Jurkat, Clone E6-1 (cell line): ENCODE results near the gene KPNA1. TPM values are rescaled to one million over a fixed set of nuclear protein-coding genes. Genes with fewer than 3 reads are reported as not detected.

ENCODE experiments used
- DNase-seq: peaks from one replicate; pipeline ENCODE4 v3.0.0-alpha.2; 2011; ENCODE audit warnings: low read depth, low spot score
- H3K4me3 ChIP-seq: 2 replicates; pipeline ENCODE4 v1.5.1; 2011; ENCODE audit warnings: mild to moderate bottlenecking, low read length, control low read depth, moderate library complexity
- polyA plus RNA-seq: library from polyadenylated mRNA; unstranded; fragments of >200 nt; gene quantifications from one replicate; pipeline ENCODE4 v1.2.1, GENCODE V29; 2012; ENCODE audit warnings: missing spikeins; ENCODE audit not compliant: insufficient read length, insufficient read depth

KPNA1 gene
- 44.7 TPM for polyA plus RNA-seq

DNA sequence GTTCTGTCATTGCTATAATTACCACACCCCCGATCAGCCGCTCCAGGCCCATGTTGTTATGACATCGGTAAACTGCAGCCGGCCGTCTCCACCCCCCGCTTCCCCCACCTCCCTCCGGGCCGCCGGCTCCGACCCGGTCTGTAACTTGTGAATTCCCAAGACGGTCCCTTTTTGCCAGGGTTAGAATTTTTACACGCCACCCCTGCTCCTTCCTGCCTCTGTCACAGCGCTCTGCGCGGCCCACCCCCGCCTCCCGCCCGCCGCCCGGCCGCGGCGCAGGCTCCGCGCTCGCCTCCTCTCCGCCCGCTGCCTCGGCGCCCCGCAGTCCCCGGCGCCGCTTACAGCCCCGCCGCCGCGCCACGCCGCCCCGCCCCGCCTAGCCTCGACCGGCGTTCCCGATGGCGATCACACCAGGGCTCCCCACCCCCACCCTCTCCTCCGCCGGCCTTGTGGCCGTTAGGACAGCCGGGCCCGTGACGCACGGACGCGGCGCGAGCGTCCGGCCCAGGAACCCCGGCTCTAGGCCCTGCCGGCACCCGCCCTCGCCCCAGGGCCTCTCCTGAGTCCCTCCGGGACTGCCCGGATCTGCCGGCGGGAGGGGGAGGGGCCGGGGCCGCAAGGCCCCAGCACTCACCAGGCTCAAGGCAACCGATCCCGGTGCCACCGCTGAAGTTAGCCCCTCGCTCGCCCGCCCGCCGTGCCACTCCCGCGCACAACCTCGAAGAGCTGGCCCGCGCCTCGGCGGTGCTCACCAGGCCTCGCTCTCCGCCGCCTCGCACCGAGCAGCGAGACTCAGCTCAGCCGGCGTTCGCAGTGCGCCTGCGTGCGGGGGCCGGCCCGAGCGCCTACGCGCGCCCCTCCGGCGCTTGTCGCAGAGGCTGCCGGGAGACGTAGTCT, at the start of gene KPNA1:
TSS of gene KPNA1 (minus strand) at position 817 of the 897 bp plus-strand sequence. CDS start 18,374 bp downstream, outside the sequence.
- H3K4me3 ChIP-seq: peak within 1 kb of the TSS; percentile 54
- peak; percentile 76 for DNase-seq

DNA sequence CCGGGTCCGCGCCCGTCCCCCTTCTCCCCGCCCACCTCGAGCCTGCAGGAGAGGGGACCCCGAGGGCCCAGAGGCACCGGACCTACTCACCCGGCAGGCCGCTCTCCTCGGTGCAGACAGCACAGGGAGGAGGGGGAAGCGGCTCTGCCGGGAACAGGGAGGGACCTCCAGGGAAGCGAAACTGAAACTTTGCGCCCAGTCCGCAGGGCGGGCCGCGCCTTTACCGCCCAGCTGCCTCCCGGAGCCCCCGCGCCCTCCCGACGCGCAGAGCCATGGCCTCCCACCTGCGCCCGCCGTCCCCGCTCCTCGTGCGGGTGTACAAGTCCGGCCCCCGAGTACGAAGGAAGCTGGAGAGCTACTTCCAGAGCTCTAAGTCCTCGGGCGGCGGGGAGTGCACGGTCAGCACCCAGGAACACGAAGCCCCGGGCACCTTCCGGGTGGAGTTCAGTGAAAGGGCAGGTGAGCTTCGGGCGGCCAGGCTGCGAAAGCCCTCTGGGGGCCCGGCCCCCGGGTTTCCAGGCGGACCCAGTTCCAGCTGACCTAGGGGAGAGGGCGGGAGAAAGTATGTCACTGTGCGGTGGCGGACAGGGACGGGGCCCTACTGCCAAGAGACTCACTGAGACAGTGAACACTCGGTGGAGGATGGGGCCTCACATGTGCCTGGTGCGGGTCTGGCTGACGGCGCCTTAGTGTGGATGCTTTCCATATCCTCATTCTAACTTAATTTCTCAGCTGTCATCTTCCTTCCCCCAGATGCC, 49.6 kb upstream of the KPNA1 start, which contains the start of the genes DTX3L and PARP9:
TSS of gene DTX3L (plus strand) at position 184 of the 758 bp plus-strand sequence. CDS start at position 273, 89 bp downstream.
TSS of gene PARP9 (minus strand) at position 146 of the 758 bp plus-strand sequence. CDS start 4,680 bp downstream, outside the sequence.
- H3K4me3 ChIP-seq: peak within 1 kb of the TSS; percentile 74
- peak; percentile 58 for DNase-seq

DNA sequence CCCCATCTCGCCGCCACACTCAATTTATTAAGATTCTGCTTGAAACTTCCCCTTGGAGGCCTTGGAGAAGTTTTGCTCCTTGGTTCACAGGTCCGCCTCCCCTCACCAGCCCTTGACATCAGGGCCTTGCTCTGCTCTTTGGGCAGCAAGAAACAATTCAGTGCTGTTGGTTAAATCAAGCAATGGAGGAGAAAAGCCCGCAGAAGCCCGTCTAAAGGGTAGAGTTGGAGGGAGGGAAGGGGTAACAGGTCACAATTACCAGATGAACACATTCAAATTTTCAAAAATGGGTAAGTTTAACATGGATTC, 48.9 kb upstream of the KPNA1 start:
- no peak for DNase-seq

DNA sequence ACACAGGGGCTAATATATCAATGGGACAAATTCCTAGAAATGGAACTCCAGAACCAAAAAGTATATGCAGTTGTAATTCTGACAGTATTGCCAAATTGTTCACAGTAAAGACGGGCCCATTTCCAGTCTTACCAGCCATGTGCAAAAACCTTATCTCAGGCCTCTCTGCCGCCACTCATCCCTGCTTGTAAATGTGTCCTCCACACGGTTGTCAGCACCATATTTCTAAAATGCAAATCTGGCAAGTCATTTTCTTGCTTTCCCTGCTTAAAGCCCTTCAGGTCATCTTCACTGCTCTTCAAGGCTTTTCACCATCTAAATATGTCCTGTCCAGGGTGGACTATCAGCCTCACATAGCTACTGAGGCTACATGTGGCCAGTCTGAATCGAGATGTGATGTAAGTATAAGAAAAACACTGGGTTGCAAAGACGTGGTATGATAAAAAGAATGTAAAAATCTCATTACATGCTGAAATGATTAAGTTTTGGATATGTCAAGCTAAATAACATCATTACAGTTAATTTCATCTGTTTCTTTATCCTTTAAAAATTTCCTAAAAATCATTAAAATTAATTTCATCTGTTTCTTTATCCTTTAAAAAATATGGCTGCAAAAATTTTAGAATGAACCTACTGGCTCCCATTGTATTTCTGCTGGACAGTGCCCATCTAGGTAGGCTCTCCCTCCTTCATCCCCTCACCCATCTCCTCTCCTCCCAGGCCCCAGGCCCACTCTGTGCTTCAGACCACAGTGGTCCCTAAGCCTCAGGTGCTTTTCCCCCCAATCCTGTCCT, 48.4 kb upstream of the KPNA1 start:
- peak overlapping the region; percentile 74 for H3K4me3 ChIP-seq
- no peak for DNase-seq

More for the DNA sequence above, 48.9 kb upstream of the KPNA1 start:
- peak overlapping the region; percentile 74 for H3K4me3 ChIP-seq

DNA sequence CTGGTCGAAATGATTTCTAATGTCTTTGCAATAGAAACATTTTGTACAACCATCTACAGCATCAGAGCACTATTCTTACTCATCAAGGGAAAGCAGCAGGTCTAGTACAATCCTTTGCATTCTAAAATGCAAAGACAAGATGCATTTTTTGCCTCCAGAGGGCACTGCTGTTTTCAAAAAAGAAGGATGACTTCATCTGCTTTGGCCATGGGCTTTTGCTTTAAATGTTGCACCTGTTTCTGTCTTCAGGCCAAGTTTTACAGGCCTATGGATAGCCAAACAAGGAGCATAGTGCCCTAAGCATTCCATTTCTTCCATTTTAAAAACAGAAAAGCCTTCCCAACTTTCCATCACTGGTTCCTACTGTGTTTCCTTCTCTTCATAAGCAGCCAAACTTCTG, 45.9 kb upstream of the KPNA1 start:
- peak; percentile 66 for DNase-seq
- no peak overlapping the region for H3K4me3 ChIP-seq

DNA sequence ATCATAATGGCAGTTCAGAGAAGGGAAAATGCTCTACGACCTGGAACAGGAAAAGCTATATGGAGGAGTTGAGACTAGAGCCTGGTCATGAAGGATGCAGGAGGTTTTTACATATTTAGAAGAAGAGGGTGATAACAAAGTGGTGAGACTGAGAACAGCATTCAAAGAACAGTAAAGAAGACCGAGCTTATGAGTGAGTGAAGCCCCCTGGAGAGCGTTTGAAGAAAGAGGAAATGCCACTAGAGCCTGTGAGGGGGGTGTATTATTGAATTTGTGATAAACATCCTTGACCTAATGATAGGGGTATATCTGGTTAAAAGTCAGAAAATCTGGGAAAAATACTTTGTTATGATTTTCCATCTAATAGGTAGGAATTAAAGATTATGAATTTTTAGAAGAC, 45.2 kb upstream of the KPNA1 start:
- no peak for DNase-seq
- no peak overlapping the region for H3K4me3 ChIP-seq

DNA sequence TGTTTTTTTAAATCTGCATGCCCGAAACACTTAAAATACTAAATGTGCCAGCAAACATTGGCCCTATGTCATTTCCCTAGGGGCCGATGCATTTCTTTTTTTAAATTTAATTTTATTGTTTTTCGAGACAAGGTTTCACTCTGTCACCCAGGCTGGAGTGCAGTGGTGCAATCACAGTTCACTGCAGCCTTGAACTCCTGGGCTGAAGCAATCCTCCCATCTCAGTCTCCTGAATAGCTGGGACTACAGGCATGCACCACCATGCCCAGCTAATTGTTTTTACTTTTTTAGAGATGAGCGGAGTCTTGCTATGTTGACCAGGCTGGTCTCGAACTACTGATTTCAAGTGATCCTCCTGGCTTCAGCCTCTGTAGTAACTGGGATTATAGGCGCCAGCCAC, 43.9 kb upstream of the KPNA1 start:
- DNase-seq: no peak
- no peak overlapping the region for H3K4me3 ChIP-seq

DNA sequence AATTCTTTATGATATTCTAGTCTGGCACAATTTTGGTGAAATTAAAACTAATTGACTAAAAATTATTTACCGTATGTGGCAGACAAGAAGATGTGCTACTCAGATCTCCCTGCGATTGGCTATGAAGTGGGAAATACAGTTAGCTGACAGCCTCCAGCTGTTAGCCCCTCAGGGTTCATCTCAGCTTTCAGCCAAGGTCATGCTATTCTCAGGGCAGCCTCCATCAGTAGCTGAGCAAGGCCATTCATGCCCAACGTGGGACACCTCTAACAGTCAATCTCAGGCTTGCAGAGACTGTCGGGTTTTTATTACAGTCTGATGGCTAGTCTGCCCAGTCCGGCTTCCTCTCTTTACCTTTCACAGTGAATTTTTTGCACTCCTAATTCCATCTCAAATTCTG, 42.6 kb upstream of the KPNA1 start:
- H3K4me3 ChIP-seq: no peak overlapping the region
- no peak for DNase-seq

DNA sequence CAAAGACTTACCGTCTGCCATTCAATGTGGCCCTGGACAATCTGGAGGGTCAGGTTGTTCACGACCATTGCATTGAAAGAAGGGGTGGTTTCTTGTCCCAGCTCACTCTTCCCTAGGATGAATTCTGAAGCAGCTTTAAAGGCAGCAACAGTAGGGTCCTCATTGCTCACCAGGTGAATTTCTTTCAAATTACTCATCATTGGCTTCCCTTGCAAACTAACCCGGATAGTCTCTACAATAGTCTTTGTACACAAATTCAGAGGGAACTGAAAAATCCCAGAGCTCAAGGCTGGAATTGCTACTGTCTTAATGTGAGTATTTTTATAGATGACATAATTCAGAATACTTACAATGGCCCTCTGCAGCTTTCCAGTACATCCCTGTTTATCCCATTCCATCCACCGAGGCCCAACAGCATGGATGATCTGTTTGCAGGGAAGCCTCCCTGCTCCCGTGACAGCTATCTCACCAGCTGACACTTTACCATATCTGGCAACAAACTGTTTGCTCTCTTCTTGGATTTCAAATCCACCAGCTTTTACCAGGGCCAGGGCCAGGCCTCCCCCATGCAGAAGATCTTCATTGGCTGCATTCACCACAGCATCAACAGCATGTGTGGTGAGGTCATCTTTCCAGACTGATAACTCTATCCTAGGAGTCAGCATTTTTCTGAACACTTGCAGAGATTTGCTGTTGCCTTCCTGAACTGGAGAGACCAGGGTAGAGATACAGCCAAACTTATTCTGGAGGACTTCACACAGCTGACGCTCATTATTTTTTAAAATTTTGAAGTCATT, 40.7 kb upstream of the KPNA1 start:
- no peak overlapping the region for H3K4me3 ChIP-seq
- DNase-seq: no peak

DNA sequence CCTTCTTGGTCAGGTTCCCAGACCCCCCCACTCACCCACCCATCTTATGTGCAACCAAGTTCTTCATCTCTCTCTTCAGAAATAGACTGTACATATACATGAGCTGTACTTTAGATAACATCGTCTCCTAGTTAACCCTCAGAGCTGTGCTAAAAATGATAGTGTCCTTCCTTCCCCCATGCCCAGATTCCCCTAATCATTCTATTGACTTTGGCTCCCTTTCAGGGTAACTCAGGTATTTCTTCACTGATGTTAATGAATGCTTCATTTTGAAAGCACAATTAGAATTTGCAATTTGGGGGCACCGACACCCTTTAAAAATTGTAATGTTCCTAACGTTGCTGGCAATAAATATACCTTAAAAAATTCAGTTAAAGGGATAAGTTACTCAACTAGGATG, 38.4 kb upstream of the KPNA1 start:
- DNase-seq: no peak
- no peak overlapping the region for H3K4me3 ChIP-seq

DNA sequence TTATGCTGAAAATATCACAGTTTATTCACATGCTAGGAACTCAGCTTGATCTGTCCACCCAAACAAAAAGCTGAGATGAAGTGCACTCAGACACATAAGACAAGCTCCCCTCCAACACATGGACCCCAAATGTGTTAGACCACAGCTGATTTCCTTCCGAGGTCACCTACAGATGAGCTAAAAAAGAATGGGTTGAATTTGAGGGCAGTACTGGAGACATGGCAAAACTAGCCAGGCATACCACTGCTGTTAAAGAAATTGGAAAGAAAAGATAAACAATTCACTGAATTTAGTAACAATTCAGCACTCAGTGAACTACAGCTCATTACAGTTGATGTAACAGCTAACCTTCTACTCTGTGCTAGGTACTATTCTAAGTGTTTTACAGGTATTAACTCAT, 33.9 kb upstream of the KPNA1 start:
- DNase-seq: no peak
- no peak overlapping the region for H3K4me3 ChIP-seq

DNA sequence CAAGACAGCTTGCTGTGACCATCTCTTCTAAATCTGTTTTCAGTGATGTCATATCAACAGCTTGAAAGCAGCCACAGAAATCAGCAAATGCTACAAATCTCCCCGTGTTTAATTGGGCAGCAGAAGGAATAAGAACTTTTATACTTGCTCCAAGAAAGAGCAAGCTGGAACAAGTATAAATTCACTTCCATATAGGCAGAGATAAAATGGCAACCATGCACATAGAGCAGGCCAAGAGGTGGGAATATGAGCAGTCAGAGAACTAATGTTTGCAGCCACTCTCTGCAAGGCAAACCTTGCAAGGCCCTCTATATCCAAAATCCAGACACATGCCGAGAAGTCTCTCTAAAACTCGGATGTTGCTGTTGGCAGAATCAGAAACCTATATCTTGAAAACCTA, 33.3 kb upstream of the KPNA1 start:
- H3K4me3 ChIP-seq: no peak overlapping the region
- DNase-seq: no peak

DNA sequence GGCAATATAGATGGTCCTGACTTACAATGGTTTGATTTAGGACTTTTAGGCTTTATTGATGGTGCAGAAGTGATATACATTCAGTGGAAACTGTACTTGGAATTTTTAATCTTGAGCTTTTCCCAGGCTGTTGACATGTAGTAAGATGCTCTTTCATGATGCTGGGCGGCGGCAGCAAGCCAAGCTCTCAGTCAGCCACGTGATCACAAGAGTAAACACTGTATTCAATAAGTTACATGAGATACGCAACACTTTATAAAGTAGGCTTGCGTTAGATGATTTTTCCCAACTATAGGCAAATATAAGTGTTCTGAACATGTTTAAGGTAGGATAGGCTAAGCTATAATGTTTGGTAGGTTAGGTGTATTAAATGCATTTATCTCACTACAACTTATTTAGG, 31.4 kb upstream of the KPNA1 start:
- no peak for DNase-seq
- no peak overlapping the region for H3K4me3 ChIP-seq

DNA sequence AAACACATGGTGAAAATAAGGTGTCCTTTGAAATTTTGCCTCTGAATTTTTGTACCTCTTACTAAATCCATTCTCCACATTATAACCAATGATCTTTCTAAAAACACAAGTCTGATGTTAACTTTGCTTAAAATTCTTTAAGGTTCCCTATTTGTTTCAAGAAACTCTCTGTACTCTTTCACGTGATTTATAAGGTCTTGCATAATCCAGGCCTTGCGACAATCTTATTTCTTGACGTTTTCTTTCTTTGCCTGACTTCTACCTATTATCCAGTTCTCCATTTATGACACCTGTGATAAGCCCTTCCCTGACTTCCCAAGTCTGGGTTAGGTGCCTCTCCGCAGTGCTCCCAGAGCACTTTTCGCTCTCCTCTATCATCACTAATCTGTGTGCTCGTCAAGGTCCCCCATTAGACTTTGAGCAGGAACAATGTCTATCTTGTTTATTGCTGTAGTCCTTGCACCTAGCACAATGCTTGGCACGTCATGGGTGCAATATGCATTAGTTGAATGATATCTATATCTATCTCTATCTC, 24.3 kb upstream of the KPNA1 start:
- DNase-seq: no peak

DNA sequence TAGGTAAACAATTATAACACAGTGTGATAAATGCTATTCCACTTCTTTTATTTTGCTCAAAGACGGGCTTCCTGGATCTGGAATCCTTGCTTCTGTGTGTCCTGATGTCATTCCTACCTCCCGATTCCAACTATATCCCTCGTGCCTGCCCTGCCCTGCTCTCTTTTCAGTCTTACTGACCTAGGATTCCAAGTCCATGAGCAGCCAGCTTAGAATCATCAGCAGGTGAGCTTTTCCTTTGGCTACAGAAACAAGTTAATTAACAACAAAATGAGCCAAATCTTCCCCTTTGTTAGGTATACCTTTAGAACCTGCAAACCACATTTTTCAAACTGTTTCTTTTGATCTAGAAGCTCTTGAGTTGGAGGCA, 21.9 kb upstream of the KPNA1 start:
- no peak for DNase-seq
- H3K4me3 ChIP-seq: no peak overlapping the region

More for the DNA sequence above, 24.3 kb upstream of the KPNA1 start:
- no peak overlapping the region for H3K4me3 ChIP-seq

DNA sequence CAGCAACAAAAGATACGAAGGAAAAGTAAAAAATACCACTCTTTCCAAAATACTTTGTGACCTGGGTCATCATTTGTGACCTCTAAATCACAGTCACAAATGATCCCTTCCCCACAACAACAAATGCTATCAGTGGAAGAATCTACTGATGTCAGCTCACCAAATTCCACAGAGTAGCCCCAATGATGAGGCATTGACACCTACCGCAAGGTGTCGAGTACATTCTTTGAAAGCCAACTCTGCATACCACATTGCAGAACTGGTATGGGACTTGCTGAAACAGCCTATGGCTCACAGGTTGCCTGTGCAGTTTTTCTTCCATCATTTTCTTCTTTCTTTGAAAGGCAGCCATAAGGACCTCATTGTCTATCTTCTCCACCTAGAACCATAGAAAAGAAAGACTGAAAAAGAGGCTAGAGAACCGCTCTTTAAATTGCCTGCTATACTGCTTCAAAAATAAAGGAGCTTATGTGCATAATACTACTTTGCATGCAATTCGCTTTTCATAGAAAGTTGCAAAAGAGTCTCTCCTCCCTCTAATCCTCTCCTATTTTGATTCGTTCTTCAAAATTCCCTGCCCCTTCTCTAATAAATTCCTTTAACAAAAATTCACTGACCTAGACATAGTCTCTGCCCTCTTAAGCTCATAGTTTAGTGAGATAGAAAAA, 21.4 kb upstream of the KPNA1 start:
- no peak for DNase-seq

DNA sequence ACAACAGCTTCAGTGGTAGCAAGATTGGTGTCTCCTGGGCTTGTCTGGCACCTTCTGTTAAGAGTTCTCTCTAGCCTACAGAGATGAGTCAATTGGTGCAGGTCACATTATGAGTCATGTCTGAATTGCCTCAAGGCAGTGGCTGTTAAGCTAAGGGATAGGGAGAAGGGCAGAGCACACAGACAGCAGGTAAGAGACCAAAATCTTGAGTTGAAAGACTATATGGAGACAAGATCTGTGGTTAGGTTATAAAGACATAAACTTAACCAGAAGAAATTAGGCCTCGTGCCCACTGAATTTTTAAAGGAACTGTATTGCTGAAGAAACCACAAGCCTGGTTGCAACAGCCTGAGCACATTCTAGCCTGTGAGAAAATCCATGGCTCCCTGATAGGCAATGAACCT, 19.2 kb upstream of the KPNA1 start:
- DNase-seq: no peak

More for the DNA sequence above, 21.4 kb upstream of the KPNA1 start:
- no peak overlapping the region for H3K4me3 ChIP-seq

DNA sequence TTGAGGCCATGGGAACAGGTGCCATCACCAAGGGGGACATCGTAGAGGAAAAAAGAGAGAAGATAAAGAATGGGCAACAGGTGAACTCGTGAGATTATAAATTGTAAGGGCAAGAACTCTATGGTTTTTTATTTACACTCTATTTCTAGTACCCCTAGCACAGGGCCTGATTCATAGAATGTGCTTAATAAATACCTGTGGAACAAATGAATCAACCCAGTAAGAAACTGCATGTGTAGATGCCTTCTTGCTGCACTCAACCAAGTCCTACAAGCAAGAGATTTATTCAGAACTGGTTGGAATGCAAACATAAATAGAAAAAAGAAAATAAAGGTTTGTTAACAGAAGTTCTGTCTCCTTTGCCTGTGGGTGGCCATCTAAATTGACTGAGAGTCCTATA, 18.7 kb upstream of the KPNA1 start:
- DNase-seq: no peak
- no peak overlapping the region for H3K4me3 ChIP-seq

More for the DNA sequence above, 19.2 kb upstream of the KPNA1 start:
- no peak overlapping the region for H3K4me3 ChIP-seq
